Measurements from ENCODE around the gene CNNM2.
A peak's percentile ranks its signal among the peaks of the same experiment; 100 is the strongest.

CNNM2 gene

GRCh38 chr10:102985811-102986210 is 67.7 kb downstream of the CNNM2 start:
- no peaks in the 10 kb centered on the region for H3K9me3 ChIP-seq
- H3K27me3 ChIP-seq, result no peaks in the 10 kb centered on the region
- H3K4me1 ChIP-seq (ENCODE audit: control insufficient read depth in 1 of 2, insufficient read depth in 1 of 2, low read depth in 1 of 2, low read length in 1 of 2), result no peaks in the 10 kb centered on the region
- H3K4me3 ChIP-seq (ENCODE audit: low read depth in 1 of 2, low read length in 1 of 2), result no peak overlapping the region
- no peak for TF ChIP-seq CTCF (IDR thresholded peaks at IDR 0.05)
- no peak overlapping the region for H3K27ac ChIP-seq
- no peaks in the 10 kb centered on the region for H3K36me3 ChIP-seq

GRCh38 chr10:102988404-102989314 is 70.6 kb downstream of the CNNM2 start:
- Histone ChIP-seq H3K4me3 (ENCODE audit: low read depth in 1 of 2, low read length in 1 of 2) (no peak overlapping the region), H3K27ac (no peak overlapping the region), H3K36me3 (no peaks in the 10 kb centered on the region), H3K4me1 (ENCODE audit: control insufficient read depth in 1 of 2, insufficient read depth in 1 of 2, low read depth in 1 of 2, low read length in 1 of 2) (no peaks in the 10 kb centered on the region), H3K27me3 (no peaks in the 10 kb centered on the region), H3K9me3 (no peaks in the 10 kb centered on the region)
- TF ChIP-seq CTCF (IDR thresholded peaks at IDR 0.05), result no peak

- no peaks in the 10 kb centered on the region for H3K36me3 ChIP-seq
- peak overlapping the region; percentile 30 for H3K27ac ChIP-seq
- TF ChIP-seq CTCF (IDR thresholded peaks at IDR 0.05), result no peak
Measured at GRCh38 chr10:102994531-102995295, 76.6 kb downstream of the CNNM2 start.

GRCh38 chr10:102996876-102997275 is 78.8 kb downstream of the CNNM2 start:
- H3K36me3 ChIP-seq, result no peaks in the 10 kb centered on the region
- H3K4me1 ChIP-seq (ENCODE audit: control insufficient read depth in 1 of 2, insufficient read depth in 1 of 2, low read depth in 1 of 2, low read length in 1 of 2), result no peaks in the 10 kb centered on the region
- TF ChIP-seq CTCF (IDR thresholded peaks at IDR 0.05), result no peak
- H3K9me3 ChIP-seq, result no peaks in the 10 kb centered on the region
- no peaks in the 10 kb centered on the region for H3K27me3 ChIP-seq
- no peak overlapping the region for H3K27ac ChIP-seq
- no peak overlapping the region for H3K4me3 ChIP-seq (ENCODE audit: low read depth in 1 of 2, low read length in 1 of 2)

More at GRCh38 chr10:102994531-102995295, 76.6 kb downstream of the CNNM2 start:
- Histone ChIP-seq H3K4me1 (ENCODE audit: control insufficient read depth in 1 of 2, insufficient read depth in 1 of 2, low read depth in 1 of 2, low read length in 1 of 2) (no peaks in the 10 kb centered on the region), H3K4me3 (ENCODE audit: low read depth in 1 of 2, low read length in 1 of 2) (no peak overlapping the region), H3K27me3 (no peaks in the 10 kb centered on the region), H3K9me3 (no peaks in the 10 kb centered on the region)

- no peak overlapping the region for H3K27ac ChIP-seq
- H3K4me1 ChIP-seq (ENCODE audit: control insufficient read depth in 1 of 2, insufficient read depth in 1 of 2, low read depth in 1 of 2, low read length in 1 of 2), result no peaks in the 10 kb centered on the region
- TF ChIP-seq CTCF (IDR thresholded peaks at IDR 0.05), result no peak
- H3K36me3 ChIP-seq, result no peaks in the 10 kb centered on the region
- H3K4me3 ChIP-seq (ENCODE audit: low read depth in 1 of 2, low read length in 1 of 2), result no peak overlapping the region
- H3K9me3 ChIP-seq, result no peaks in the 10 kb centered on the region
- no peaks in the 10 kb centered on the region for H3K27me3 ChIP-seq
Measured at GRCh38 chr10:102997998-102998397, 79.9 kb downstream of the CNNM2 start.

Data from neutrophil (primary cell).